ENCODE data around the gene USP20.

Gene USP20

DNA sequence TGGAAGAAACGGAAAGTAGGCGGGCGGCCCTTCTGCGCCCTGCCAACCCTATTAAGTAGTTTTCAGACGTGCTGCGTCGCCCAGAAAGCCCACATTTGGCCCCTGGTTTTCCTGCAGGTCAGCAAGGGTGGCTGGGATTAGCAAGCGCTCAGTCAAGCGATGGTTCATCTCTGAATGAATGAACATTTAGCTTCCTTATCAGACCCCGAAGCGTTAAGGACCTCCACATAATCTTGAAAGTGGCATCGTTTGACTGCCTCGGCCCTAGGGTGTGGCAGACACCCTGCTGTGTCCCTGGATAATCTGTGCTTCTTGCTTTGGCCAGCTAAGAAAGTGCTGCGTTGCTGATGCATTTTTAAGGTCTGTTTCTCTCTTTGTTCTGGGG is 31.6 kb upstream of the USP20 start (continued):
- TF ChIP-seq SCRT1 (tag by site-specific recombination; IDR thresholded peaks at IDR 0.05; ENCODE audit: borderline replicate concordance) (no peak), ZNF677 (tag by site-specific recombination; IDR thresholded peaks at IDR 0.05) (no peak), ZNF670 (tag by site-specific recombination; IDR thresholded peaks at IDR 0.05; ENCODE audit: low read depth) (no peak), ZBTB7A (tag by site-specific recombination; IDR thresholded peaks at IDR 0.05; ENCODE audit: low read depth) (no peak), ELK4 (IDR thresholded peaks at IDR 0.05; ENCODE audit: borderline replicate concordance, low read depth, low read length) (no peak), ZNF664 (tag by site-specific recombination; IDR thresholded peaks at IDR 0.05) (no peak)

DNA sequence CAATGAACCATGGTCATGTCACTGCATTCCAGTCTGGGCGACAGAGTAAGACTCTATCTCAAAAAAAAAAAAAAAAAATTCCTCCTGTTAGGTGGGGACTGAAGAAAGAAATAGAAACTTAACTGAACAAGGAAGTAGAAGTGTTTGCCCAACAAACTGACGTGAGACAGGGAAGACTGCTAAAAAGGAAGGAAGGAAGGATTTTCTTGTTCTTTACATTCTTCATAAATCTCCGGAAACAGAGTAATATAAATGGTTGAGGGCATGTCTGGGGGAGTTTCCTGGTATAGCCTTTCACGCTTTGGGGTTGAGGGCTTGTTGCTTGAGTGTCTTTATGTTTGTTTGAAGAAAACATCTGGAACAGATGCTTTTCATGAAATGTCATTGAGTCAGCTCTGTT is 29.2 kb upstream of the USP20 start:
- ChIA-PET CTCF (no interaction called here), POLR2A (interaction anchor here (0.7 kb wide), 1 partner anchor 710 kb away, joined by 4 read pairs; no protein-coding TSS in a partner anchor)
- Histone ChIP-seq H3K4me1 (ENCODE audit: control insufficient read depth, insufficient read depth, low read length) (no peaks in the 10 kb centered on the region), H3K36me3 (ENCODE audit: control insufficient read depth in 2 of 2, insufficient read depth in 1 of 2, low read length in 2 of 2) (peaks cover 11 to 57% of the 10 kb centered on the region in 2 experiments; a peak in 2 of 3 replicates), H3K9me3 (ENCODE audit: control insufficient read depth, insufficient read depth, low read depth, low read length) (no peaks in the 10 kb centered on the region), H3K4me3 (ENCODE audit: low read depth, low read length) (no peak overlapping the region), H3K27ac (ENCODE audit: extremely low read depth, low read depth, low read length) (no peak overlapping the region)
- TF ChIP-seq ZBTB8A (tag by site-specific recombination; IDR thresholded peaks at IDR 0.05) (no peak), ZNF677 (tag by site-specific recombination; IDR thresholded peaks at IDR 0.05) (no peak), ZNF19 (tag by site-specific recombination; IDR thresholded peaks at IDR 0.05; ENCODE audit: low read depth) (no peak), EGR2 (tag by site-specific recombination; IDR thresholded peaks at IDR 0.05; ENCODE audit: low read depth) (no peak), SETDB1 (IDR thresholded peaks at IDR 0.05; ENCODE audit: insufficient read length, low read length) (no peak), MYNN (tag by site-specific recombination; IDR thresholded peaks at IDR 0.05; ENCODE audit: borderline replicate concordance) (no peak), ZNF621 (tag by site-specific recombination; IDR thresholded peaks at IDR 0.05) (no peak), ZNF280D (tag by site-specific recombination; IDR thresholded peaks at IDR 0.05) (no peak), ZNF239 (tag by site-specific recombination; IDR thresholded peaks at IDR 0.05) (no peak), ZEB2 (tag by site-specific recombination; IDR thresholded peaks at IDR 0.05) (no peak), ZNF24 (tag by site-specific recombination; IDR thresholded peaks at IDR 0.05) (no peak), ZNF324 (tag by site-specific recombination; IDR thresholded peaks at IDR 0.05) (no peak), ZNF747 (tag by site-specific recombination; IDR thresholded peaks at IDR 0.05) (no peak), ZNF221 (tag by site-specific recombination; IDR thresholded peaks at IDR 0.05; ENCODE audit: borderline replicate concordance) (no peak)

- CTCF ChIA-PET: interaction anchor here (0.6 to 1.0 kb wide), 3 partner anchors 11 to 249 kb away, joined by 3 read pairs; no protein-coding TSS in a partner anchor
- Histone ChIP-seq H3K27ac (ENCODE audit: extremely low read depth, low read depth, low read length) (no peak overlapping the region), H3K4me1 (ENCODE audit: control insufficient read depth, insufficient read depth, low read length) (no peaks in the 10 kb centered on the region), H3K36me3 (ENCODE audit: control insufficient read depth in 2 of 2, insufficient read depth in 1 of 2, low read length in 2 of 2) (peaks cover 11 to 83% of the 10 kb centered on the region in 2 experiments; a peak in 2 of 3 replicates), H3K4me3 (ENCODE audit: low read depth, low read length) (no peak overlapping the region), H3K9me3 (ENCODE audit: control insufficient read depth, insufficient read depth, low read depth, low read length) (no peaks in the 10 kb centered on the region)
- TF ChIP-seq MYNN (tag by site-specific recombination; IDR thresholded peaks at IDR 0.05; ENCODE audit: borderline replicate concordance): no peak
- no peak for TF ChIP-seq ZNF560 (tag by site-specific recombination; IDR thresholded peaks at IDR 0.05; ENCODE audit: borderline replicate concordance)
- TF ChIP-seq GLIS1 (tag by site-specific recombination; IDR thresholded peaks at IDR 0.05): no peak
- TF ChIP-seq ZNF202 (tag by site-specific recombination; IDR thresholded peaks at IDR 0.05; ENCODE audit: borderline replicate concordance): no peak
- no peak for TF ChIP-seq ZNF670 (tag by site-specific recombination; IDR thresholded peaks at IDR 0.05; ENCODE audit: low read depth)
- TF ChIP-seq, protein P1, sequence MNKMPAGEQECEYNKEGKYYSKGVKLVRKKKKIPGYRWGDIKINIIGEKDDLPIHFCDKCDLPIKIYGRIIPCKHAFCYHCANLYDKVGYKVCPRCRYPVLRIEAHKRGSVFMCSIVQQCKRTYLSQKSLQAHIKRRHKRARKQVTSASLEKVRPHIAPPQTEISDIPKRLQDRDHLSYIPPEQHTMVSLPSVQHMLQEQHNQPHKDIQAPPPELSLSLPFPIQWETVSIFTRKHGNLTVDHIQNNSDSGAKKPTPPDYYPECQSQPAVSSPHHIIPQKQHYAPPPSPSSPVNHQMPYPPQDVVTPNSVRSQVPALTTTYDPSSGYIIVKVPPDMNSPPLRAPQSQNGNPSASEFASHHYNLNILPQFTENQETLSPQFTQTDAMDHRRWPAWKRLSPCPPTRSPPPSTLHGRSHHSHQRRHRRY (tag by site-specific recombination; IDR thresholded peaks at IDR 0.05): no peak
- no peak for TF ChIP-seq ZNF24 (tag by site-specific recombination; IDR thresholded peaks at IDR 0.05)
- TF ChIP-seq, protein P2, sequence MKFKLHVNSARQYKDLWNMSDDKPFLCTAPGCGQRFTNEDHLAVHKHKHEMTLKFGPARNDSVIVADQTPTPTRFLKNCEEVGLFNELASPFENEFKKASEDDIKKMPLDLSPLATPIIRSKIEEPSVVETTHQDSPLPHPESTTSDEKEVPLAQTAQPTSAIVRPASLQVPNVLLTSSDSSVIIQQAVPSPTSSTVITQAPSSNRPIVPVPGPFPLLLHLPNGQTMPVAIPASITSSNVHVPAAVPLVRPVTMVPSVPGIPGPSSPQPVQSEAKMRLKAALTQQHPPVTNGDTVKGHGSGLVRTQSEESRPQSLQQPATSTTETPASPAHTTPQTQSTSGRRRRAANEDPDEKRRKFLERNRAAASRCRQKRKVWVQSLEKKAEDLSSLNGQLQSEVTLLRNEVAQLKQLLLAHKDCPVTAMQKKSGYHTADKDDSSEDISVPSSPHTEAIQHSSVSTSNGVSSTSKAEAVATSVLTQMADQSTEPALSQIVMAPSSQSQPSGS (tag by site-specific recombination; IDR thresholded peaks at IDR 0.05; ENCODE audit: low read depth): no peak
- TF ChIP-seq, protein P3, sequence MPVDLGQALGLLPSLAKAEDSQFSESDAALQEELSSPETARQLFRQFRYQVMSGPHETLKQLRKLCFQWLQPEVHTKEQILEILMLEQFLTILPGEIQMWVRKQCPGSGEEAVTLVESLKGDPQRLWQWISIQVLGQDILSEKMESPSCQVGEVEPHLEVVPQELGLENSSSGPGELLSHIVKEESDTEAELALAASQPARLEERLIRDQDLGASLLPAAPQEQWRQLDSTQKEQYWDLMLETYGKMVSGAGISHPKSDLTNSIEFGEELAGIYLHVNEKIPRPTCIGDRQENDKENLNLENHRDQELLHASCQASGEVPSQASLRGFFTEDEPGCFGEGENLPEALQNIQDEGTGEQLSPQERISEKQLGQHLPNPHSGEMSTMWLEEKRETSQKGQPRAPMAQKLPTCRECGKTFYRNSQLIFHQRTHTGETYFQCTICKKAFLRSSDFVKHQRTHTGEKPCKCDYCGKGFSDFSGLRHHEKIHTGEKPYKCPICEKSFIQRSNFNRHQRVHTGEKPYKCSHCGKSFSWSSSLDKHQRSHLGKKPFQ (tag by site-specific recombination; IDR thresholded peaks at IDR 0.05): no peak
- POLR2A ChIA-PET: no interaction called here
These were observed 25.9 kb upstream of the USP20 start for GRCh38 chr9:129809346-129809745.

All from HEK293 (cell line).